Erythroblast (primary cell): ENCODE results near the gene CEP170B.

Source experiments
- GATA1 ChIP-seq: IDR thresholded peaks from 2 replicates; pipeline ENCODE4 v1.6.1; 2011; ENCODE audit warnings: low read depth, mild to moderate bottlenecking, control low read depth, low read length, moderate library complexity
- POLR2A ChIP-seq: IDR thresholded peaks from 2 replicates; pipeline ENCODE4 v1.6.1; 2011; ENCODE audit warnings: mild to moderate bottlenecking, low read length

DNA sequence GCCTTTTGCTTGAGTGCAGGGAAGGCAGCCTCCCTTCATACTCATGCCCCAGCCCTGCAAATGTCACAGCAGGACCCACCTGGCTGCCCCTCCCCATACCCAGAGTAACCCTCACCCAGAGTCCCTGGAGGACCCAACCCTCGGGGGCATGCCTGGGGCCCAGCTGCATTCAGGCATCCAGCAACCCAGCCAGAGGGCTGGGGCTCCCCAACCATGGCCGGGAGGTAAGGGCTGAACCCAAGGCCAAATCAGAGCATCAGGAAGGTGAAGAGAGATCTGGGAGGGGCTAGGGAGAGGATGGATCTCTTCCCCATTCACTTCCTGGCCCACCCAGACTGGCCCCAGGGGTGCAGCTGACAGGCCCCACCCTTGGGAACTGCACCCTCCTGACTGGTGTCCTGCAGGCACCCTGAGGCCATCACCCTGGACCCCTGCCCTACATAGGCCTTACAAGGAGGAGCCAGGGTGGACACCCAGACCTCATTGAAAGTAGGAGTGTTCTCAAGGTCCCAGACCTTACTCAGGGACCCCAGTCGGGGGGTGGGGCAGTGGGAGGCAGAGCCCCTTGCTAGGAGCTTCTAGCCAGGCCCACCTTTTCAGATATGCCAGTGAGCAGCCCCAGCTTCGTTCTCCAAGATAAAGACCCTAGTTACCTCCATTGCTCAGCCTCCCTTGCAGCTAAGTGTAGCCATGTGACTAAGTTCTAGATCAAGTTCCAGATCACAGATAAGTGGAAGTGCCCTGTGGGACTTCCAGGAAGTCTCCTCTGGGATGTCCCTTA is 58.8 kb downstream of the CEP170B start:
- TF ChIP-seq POLR2A: no peak
- TF ChIP-seq GATA1: no peak
